Islet of Langerhans (tissue), 1 donor: ENCODE results near the gene COPZ2.
"Not testable (repeated sequence)": the region's sequence is repeated elsewhere in the genome, so short reads cannot be mapped to it uniquely, and the experiment has no call there.

ENCODE experiments used
- FAIRE-seq: peaks from one replicate; lab custom pipeline; 2011; peaks lifted over from hg19 to GRCh38; lab: Jason Lieb, UNC

COPZ2 gene

GRCh38 chr17:48028736-48029135, 8.9 kb downstream of the COPZ2 start:
- no peak for FAIRE-seq

GRCh38 chr17:48027322-48027981, 10.1 kb downstream of the COPZ2 start:
- no peak for FAIRE-seq

- FAIRE-seq = no peak
These were observed 10.9 kb downstream of the COPZ2 start for GRCh38 chr17:48026502-48027321.

- no peak for FAIRE-seq
These were observed 11.6 kb downstream of the COPZ2 start for GRCh38 chr17:48025904-48026501.

GRCh38 chr17:48025040-48025903, 12.3 kb downstream of the COPZ2 start:
- FAIRE-seq = no peak

- no peak for FAIRE-seq
These were observed 13.2 kb downstream of the COPZ2 start for GRCh38 chr17:48024149-48025039.

- FAIRE-seq = no peak
These were observed 14.0 kb downstream of the COPZ2 start for GRCh38 chr17:48023400-48024148.

- FAIRE-seq = no peak
These were observed 14.7 kb downstream of the COPZ2 start for GRCh38 chr17:48022901-48023300.

GRCh38 chr17:48021934-48022333, 15.7 kb downstream of the COPZ2 start:
- no peak for FAIRE-seq

GRCh38 chr17:48017817-48018158, 19.8 kb downstream of the COPZ2 start:
- FAIRE-seq = not testable (repeated sequence)

- no peak for FAIRE-seq
These were observed 21.5 kb downstream of the COPZ2 start for GRCh38 chr17:48016112-48016511.

- no peak for FAIRE-seq
These were observed 22.9 kb downstream of the COPZ2 start for GRCh38 chr17:48014595-48015111.

- FAIRE-seq = no peak
These were observed 23.6 kb downstream of the COPZ2 start for GRCh38 chr17:48013876-48014594.

GRCh38 chr17:48012654-48013053, 24.9 kb downstream of the COPZ2 start:
- FAIRE-seq = no peak

GRCh38 chr17:48012151-48012520, 25.5 kb downstream of the COPZ2 start:
- no peak for FAIRE-seq

- no peak for FAIRE-seq
These were observed 26.0 kb downstream of the COPZ2 start for GRCh38 chr17:48011405-48012150.

- FAIRE-seq = no peak
These were observed 27.4 kb downstream of the COPZ2 start for GRCh38 chr17:48010193-48010592.

- FAIRE-seq = no peak
These were observed 30.5 kb downstream of the COPZ2 start for GRCh38 chr17:48006936-48007709.
